Spinal cord (tissue), 10 donors: ENCODE results near the gene TEF. TPM values are rescaled to one million over a fixed set of nuclear protein-coding genes. Genes with fewer than 3 reads are reported as not detected.

ENCODE experiments used
- DNase-seq, 6 donors: peaks; one replicate each; pipeline versions ENCODE4 v3.0.0 to v3.0.0-alpha.2; 2013 to 2015; ENCODE audit warnings: low spot score in 6 of 6, low read depth in 4 of 6
- H3K27ac ChIP-seq: one replicate; pipeline ENCODE4 v1.5.1; 2013; ENCODE audit warnings: low read depth, low read length, control low read depth
- H3K27me3 ChIP-seq: one replicate; pipeline ENCODE4 v1.6.1; 2013; ENCODE audit warnings: low read length; ENCODE audit not compliant: control insufficient read depth, insufficient read depth
- H3K36me3 ChIP-seq: one replicate; pipeline ENCODE4 v1.6.1; 2013; ENCODE audit warnings: low read length; ENCODE audit not compliant: control insufficient read depth, insufficient read depth
- H3K4me1 ChIP-seq: one replicate; pipeline ENCODE4 v1.6.1; 2013; ENCODE audit warnings: low read length; ENCODE audit not compliant: control insufficient read depth, insufficient read depth
- H3K4me3 ChIP-seq: one replicate; pipeline ENCODE4 v1.5.1; 2013; ENCODE audit warnings: low read depth, low read length, control low read depth
- H3K9me3 ChIP-seq: one replicate; pipeline ENCODE4 v1.6.1; 2013; ENCODE audit warnings: low read length; ENCODE audit not compliant: control insufficient read depth, insufficient read depth
- WGBS: methylation state at CpG from one replicate; pipeline ENCODE4 v1.1.5; 2013; ENCODE audit warnings: missing lambda C conversion rate; ENCODE audit not compliant: insufficient coverage; 5-methylcytosine and 5-hydroxymethylcytosine counted together
- polyA plus RNA-seq, 2 donors: library from polyadenylated mRNA; unstranded; fragments of 120-200 nt; gene quantifications; one replicate each; pipeline ENCODE4 v1.2.1, GENCODE V29; 2013; ENCODE audit not compliant: insufficient read length in 2 of 2
- total RNA-seq, 2 donors: library from RNA; depleted of rRNA in 1 of 2; stranded (reverse); fragments of 120-200 nt in 1 of 2; fragments of >200 nt in 1 of 2; gene quantifications; one replicate each; pipeline versions ENCODE4 v1.2.3 to v1.2.4, GENCODE V29; 2013 to 2014
- donor health status: healthy.

The TEF gene
- total and polyA plus RNA-seq, 4 donors = 11.9 to 18.0 (median 12.9) TPM

GRCh38 chr22:41353862-41354575 is 27.7 kb upstream of the TEF start:
- Histone ChIP-seq H3K4me3 (no peak overlapping the region), H3K36me3 (peaks cover 100% of the 10 kb centered on the region), H3K4me1 (no peaks in the 10 kb centered on the region), H3K27me3 (no peaks in the 10 kb centered on the region), H3K9me3 (no peaks in the 10 kb centered on the region), H3K27ac (no peak overlapping the region)
- no peak for DNase-seq
- 93% methylated on average over 10 of the region's 10 CpGs for WGBS

GRCh38 chr22:41354979-41355378 is 26.8 kb upstream of the TEF start:
- H3K27ac ChIP-seq = no peak overlapping the region
- WGBS = 91% methylated on average over 10 of the region's 10 CpGs
- H3K36me3 ChIP-seq = peaks cover 97% of the 10 kb centered on the region

GRCh38 chr22:41355895-41356294 is 25.8 kb upstream of the TEF start:
- Histone ChIP-seq H3K4me1 (no peaks in the 10 kb centered on the region), H3K27me3 (no peaks in the 10 kb centered on the region), H3K4me3 (no peak overlapping the region), H3K36me3 (peaks cover 92% of the 10 kb centered on the region), H3K27ac (no peak overlapping the region), H3K9me3 (no peaks in the 10 kb centered on the region)
- DNase-seq = no peak
- 96% methylated on average over 14 of the region's 17 CpGs for WGBS

More at GRCh38 chr22:41354979-41355378, 26.8 kb upstream of the TEF start:
- no peaks in the 10 kb centered on the region for H3K27me3 ChIP-seq
- H3K9me3 ChIP-seq = no peaks in the 10 kb centered on the region
- DNase-seq = no peak
- no peak overlapping the region for H3K4me3 ChIP-seq
- no peaks in the 10 kb centered on the region for H3K4me1 ChIP-seq

- peaks cover 86% of the 10 kb centered on the region for H3K36me3 ChIP-seq
- WGBS = 94% methylated on average over 25 of the region's 25 CpGs
- H3K4me3 ChIP-seq = no peak overlapping the region
- H3K27me3 ChIP-seq = no peaks in the 10 kb centered on the region
- H3K9me3 ChIP-seq = no peaks in the 10 kb centered on the region
- H3K27ac ChIP-seq = no peak overlapping the region
- DNase-seq = no peak
- no peaks in the 10 kb centered on the region for H3K4me1 ChIP-seq
These were observed 25.2 kb upstream of the TEF start for GRCh38 chr22:41356430-41357028.

- Histone ChIP-seq H3K4me1 (no peaks in the 10 kb centered on the region), H3K9me3 (no peaks in the 10 kb centered on the region), H3K4me3 (no peak overlapping the region), H3K36me3 (peaks cover 79% of the 10 kb centered on the region), H3K27ac (no peak overlapping the region), H3K27me3 (no peaks in the 10 kb centered on the region)
- DNase-seq = no peak
- WGBS = 97% methylated on average over 11 of the region's 16 CpGs
These were observed 24.6 kb upstream of the TEF start for GRCh38 chr22:41357191-41357590.

GRCh38 chr22:41358927-41359326 is 22.8 kb upstream of the TEF start:
- no peaks in the 10 kb centered on the region for H3K27me3 ChIP-seq
- H3K9me3 ChIP-seq = no peaks in the 10 kb centered on the region
- WGBS = no CpG with 5 or more reads among the region's 17 CpGs
- H3K4me1 ChIP-seq = no peaks in the 10 kb centered on the region
- DNase-seq = no peak
- H3K4me3 ChIP-seq = no peak overlapping the region
- no peak overlapping the region for H3K27ac ChIP-seq
- peaks cover 62% of the 10 kb centered on the region for H3K36me3 ChIP-seq

GRCh38 chr22:41359376-41359775 is 22.4 kb upstream of the TEF start:
- Histone ChIP-seq H3K4me1 (no peaks in the 10 kb centered on the region), H3K4me3 (no peak overlapping the region), H3K27me3 (no peaks in the 10 kb centered on the region), H3K9me3 (no peaks in the 10 kb centered on the region), H3K36me3 (peaks cover 57% of the 10 kb centered on the region), H3K27ac (no peak overlapping the region)
- 40% methylated on average over 1 of the region's 4 CpGs for WGBS
- DNase-seq = no peak

- Histone ChIP-seq H3K27me3 (no peaks in the 10 kb centered on the region), H3K36me3 (peaks cover 50% of the 10 kb centered on the region), H3K27ac (no peak overlapping the region), H3K9me3 (no peaks in the 10 kb centered on the region), H3K4me3 (no peak overlapping the region), H3K4me1 (no peaks in the 10 kb centered on the region)
- DNase-seq = no peak
- whole genome bisulfite sequencing = 51% methylated on average over 11 of the region's 11 CpGs
These were observed 21.6 kb upstream of the TEF start for GRCh38 chr22:41360126-41360525.

GRCh38 chr22:41361716-41362310 is 19.9 kb upstream of the TEF start:
- no peaks in the 10 kb centered on the region for H3K9me3 ChIP-seq
- H3K27me3 ChIP-seq = no peaks in the 10 kb centered on the region
- DNase-seq = no peak
- 93% methylated on average over 9 of the region's 13 CpGs for WGBS
- H3K27ac ChIP-seq = no peak overlapping the region
- H3K4me1 ChIP-seq = peaks cover 7% of the 10 kb centered on the region
- H3K36me3 ChIP-seq = peaks cover 33% of the 10 kb centered on the region
- H3K4me3 ChIP-seq = no peak overlapping the region

GRCh38 chr22:41362615-41363014 is 19.1 kb upstream of the TEF start:
- Histone ChIP-seq H3K4me1 (peaks cover 15% of the 10 kb centered on the region), H3K36me3 (peaks cover 25% of the 10 kb centered on the region), H3K4me3 (no peak overlapping the region), H3K9me3 (no peaks in the 10 kb centered on the region), H3K27ac (no peak overlapping the region), H3K27me3 (no peaks in the 10 kb centered on the region)
- DNase-seq = no peak
- 88% methylated on average over 4 of the region's 5 CpGs for WGBS
